Measurements from ENCODE around the gene METTL5. TPM values are rescaled to one million over a fixed set of nuclear protein-coding genes. Genes with fewer than 3 reads are reported as not detected.
"Not testable (repeated sequence)": the region's sequence is repeated elsewhere in the genome, so short reads cannot be mapped to it uniquely, and the experiment has no call there.

The METTL5 gene
- polyA plus RNA-seq, 6 donors from 2014 or later: 134 to 225 (median 146) TPM

GRCh38 chr2:169822785-169823392, 1.8 kb downstream of the METTL5 start:
- DNase-seq: no peak
- H3K27ac Mint-ChIP-seq: no peak overlapping the region
- peak overlapping the region; percentile 15 to 89 (median 71) for H3K4me3 Mint-ChIP-seq
- no peaks in the 10 kb centered on the region for H3K9me3 Mint-ChIP-seq
- no peaks in the 10 kb centered on the region for H3K36me3 Mint-ChIP-seq
- peaks cover 24 to 52% (median 44%) of the 10 kb centered on the region in 3 donors for H3K4me1 Mint-ChIP-seq
- no peak for ATAC-seq (ENCODE audit: low read depth in 2 of 2)
- H3K27me3 Mint-ChIP-seq: no peaks in the 10 kb centered on the region

DNA sequence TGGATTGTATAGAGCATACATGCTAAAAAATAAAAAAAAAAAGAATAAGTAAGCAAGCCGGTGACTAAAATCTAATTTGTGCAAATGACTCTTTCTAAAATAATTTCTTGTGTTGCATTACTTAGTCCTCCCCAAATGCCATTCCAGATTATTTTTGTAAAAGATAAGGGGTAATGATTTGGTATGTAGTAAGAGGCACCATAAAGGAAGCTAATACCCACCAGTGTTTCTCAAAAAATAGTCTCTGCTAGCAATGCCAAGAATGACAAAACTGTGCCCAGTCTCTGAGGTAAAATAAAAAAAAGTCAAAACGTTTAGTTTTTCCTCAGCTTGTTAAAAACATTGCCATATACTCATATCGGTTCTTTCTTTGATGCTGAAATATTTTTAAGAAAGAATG, 2.7 kb downstream of the METTL5 start:
- Mint-ChIP-seq H3K9me3 (peaks cover 0 to 4% (median 0%) of the 10 kb centered on the region in 7 donors), H3K36me3 (peaks cover 0 to 3% of the 10 kb centered on the region in 2 donors), H3K27ac (no peak overlapping the region), H3K4me1 (peaks cover 24 to 47% (median 39%) of the 10 kb centered on the region in 3 donors), H3K4me3 (peak overlapping the region in 1 of 8 donors; percentile 20), H3K27me3 (no peaks in the 10 kb centered on the region)
- DNase-seq (no peak), ATAC-seq (ENCODE audit: low read depth in 2 of 2) (no peak)

DNA sequence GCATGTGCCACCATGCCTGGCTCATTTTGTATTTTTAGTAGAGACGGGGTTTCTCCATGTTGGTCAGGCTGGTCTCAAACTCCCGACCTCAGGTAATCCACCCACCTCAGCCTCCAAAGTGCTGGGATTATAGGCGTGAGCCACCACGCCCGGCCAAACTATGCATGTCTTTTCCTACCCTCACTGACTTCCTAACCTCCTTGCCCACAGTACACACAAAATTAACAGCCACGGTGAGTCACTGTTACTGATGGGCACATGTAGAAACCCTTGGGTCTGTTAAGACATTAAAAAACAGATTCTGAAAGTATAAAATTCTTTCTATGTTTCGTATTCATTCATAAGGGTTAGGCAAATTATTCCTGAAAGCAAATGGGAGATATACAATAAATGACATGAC, 4.6 kb downstream of the METTL5 start:
- DNase-seq; H3K36me3 Mint-ChIP-seq; H3K27ac Mint-ChIP-seq; H3K9me3 Mint-ChIP-seq; ATAC-seq (ENCODE audit: low read depth in 2 of 2); H3K27me3 Mint-ChIP-seq: not testable (repeated sequence)
- peaks cover 19 to 41% (median 41%) of the 10 kb centered on the region in 3 donors for H3K4me1 Mint-ChIP-seq
- peak overlapping the region in 1 of 8 donors; percentile 27 for H3K4me3 Mint-ChIP-seq

DNA sequence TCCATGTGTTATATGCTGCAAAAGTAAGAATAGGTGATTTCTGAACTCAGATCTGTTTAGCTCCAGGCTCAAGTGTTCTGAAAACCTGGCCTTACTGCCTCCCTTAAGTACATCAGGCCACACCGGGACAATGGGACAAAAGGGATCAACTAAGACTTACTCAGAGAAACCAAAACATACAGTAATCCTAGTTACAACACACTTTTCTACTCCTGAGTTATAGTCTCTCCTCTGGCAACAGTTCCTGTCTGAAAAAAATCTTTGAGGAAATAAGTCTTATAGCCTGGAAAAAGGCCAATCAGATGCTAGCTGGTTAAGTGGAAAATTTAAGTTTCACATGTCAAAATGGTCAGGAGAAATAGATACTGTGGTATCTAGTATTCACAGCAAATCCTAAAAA, 5.6 kb downstream of the METTL5 start:
- DNase-seq (no peak), ATAC-seq (ENCODE audit: low read depth in 2 of 2) (no peak)
- Mint-ChIP-seq H3K27me3 (no peaks in the 10 kb centered on the region), H3K4me3 (no peak overlapping the region), H3K4me1 (peaks cover 14 to 35% (median 34%) of the 10 kb centered on the region in 3 donors), H3K27ac (peak overlapping the region in 3 of 6 donors; percentile 10 to 89 (median 64)), H3K9me3 (peaks cover 0 to 8% (median 0%) of the 10 kb centered on the region in 7 donors), H3K36me3 (peaks cover 0 to 4% of the 10 kb centered on the region in 2 donors)

DNA sequence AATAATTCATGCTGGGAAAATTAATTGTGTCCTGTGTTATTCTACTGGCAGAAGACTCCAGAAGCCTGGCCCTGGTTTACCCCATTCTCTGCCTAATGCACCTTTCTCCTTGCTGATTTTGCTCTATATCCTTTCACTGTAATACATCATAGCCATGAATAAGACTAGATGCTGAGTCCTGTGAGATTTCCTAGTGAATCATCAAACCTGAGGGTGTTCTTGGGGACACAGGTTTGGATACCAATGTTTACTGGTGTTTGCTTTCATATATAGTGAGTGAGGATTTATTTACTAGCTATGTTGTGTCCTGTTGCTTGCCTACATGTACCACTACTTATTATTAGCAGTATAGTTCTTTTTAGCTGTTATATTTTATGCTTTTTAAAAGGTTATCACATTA, 6.5 kb downstream of the METTL5 start:
- ATAC-seq (ENCODE audit: low read depth in 2 of 2): no peak
- Mint-ChIP-seq H3K4me3 (no peak overlapping the region), H3K9me3 (peaks cover 0 to 8% (median 0%) of the 10 kb centered on the region in 7 donors), H3K4me1 (peaks cover 9 to 27% (median 25%) of the 10 kb centered on the region in 3 donors), H3K36me3 (peaks cover 0 to 4% of the 10 kb centered on the region in 2 donors), H3K27ac (no peak overlapping the region), H3K27me3 (no peaks in the 10 kb centered on the region)
- DNase-seq: no peak

DNA sequence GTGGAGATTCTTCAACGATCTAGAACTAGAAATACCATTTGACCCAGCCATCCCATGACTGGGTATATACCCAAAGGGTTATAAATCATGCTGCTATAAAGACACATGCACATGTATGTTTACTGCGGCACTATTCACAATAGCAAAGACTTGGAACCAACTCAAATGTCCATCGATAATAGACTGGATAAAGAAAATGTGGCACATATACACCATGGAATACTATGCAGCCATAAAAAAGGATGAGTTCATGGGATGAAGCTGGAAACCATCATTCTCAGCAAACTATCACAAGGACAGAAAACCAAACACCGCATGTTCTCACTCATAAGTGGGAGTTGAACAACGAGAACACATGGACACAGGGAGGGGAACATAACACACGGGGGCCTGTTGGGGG, 7.3 kb downstream of the METTL5 start:
- not testable (repeated sequence) for H3K27me3 Mint-ChIP-seq; DNase-seq; H3K4me3 Mint-ChIP-seq; H3K27ac Mint-ChIP-seq; ATAC-seq (ENCODE audit: low read depth in 2 of 2); H3K36me3 Mint-ChIP-seq; H3K9me3 Mint-ChIP-seq
- peaks cover 5 to 18% (median 18%) of the 10 kb centered on the region in 3 donors for H3K4me1 Mint-ChIP-seq

- peaks cover 5 to 17% (median 14%) of the 10 kb centered on the region in 3 donors for H3K4me1 Mint-ChIP-seq
- H3K9me3 Mint-ChIP-seq; H3K27me3 Mint-ChIP-seq; H3K4me3 Mint-ChIP-seq; H3K36me3 Mint-ChIP-seq; ATAC-seq (ENCODE audit: low read depth in 2 of 2); DNase-seq; H3K27ac Mint-ChIP-seq: not testable (repeated sequence)
These were observed 7.7 kb downstream of the METTL5 start for GRCh38 chr2:169816961-169817360.

DNA sequence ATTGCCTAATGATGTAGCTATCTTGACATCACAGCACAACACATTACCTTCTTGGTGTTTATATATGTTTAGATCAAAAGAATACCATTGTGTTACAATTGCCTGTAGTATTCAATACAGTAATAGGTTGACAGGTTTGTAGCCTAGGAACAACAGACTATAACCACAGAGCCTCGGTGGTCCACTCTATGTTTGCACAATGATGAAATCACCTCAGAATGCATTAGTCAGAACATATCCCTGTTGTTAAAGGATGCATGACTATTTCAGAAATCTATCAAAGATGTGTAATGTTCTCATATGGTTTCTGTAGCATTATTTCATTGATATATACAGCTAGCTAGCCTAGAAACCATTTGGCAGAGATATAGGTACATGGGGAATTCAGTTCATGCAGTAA, 8.9 kb downstream of the METTL5 start:
- peaks cover 0 to 8% (median 0%) of the 10 kb centered on the region in 7 donors for H3K9me3 Mint-ChIP-seq
- ATAC-seq (ENCODE audit: low read depth in 2 of 2) (no peak), DNase-seq (no peak)
- H3K27me3 Mint-ChIP-seq: no peaks in the 10 kb centered on the region
- no peak overlapping the region for H3K4me3 Mint-ChIP-seq
- H3K36me3 Mint-ChIP-seq: peaks cover 8 to 13% of the 10 kb centered on the region in 2 donors
- no peak overlapping the region for H3K27ac Mint-ChIP-seq
- peaks cover 0 to 7% (median 6%) of the 10 kb centered on the region in 3 donors for H3K4me1 Mint-ChIP-seq

GRCh38 chr2:169808221-169808620, 16.5 kb downstream of the METTL5 start:
- Mint-ChIP-seq H3K36me3 (peaks cover 19 to 22% of the 10 kb centered on the region in 2 donors), H3K27ac (peak overlapping the region in 1 of 6 donors; percentile 18), H3K27me3 (no peaks in the 10 kb centered on the region), H3K9me3 (no peaks in the 10 kb centered on the region), H3K4me1 (no peaks in the 10 kb centered on the region), H3K4me3 (no peak overlapping the region)
- DNase-seq: no peak
- ATAC-seq (ENCODE audit: low read depth in 2 of 2): no peak

DNA sequence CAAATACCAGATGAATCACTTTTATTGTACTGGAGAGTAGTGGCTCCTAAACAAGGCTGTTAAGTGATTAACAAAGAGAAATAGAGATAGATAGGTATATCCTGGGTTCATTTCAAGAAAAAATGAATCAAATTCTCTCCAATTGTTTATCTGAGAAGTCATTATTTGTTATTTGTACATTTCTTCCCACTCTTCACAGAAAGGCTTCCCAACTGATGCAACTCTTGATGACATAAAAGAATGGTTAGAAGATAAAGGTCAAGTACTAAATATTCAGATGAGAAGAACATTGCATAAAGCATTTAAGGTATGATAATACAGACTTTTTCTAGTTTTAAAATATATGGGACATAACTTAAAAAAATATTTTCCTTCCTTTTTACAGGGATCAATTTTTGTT, 18.1 kb downstream of the METTL5 start:
- Mint-ChIP-seq H3K4me1 (peaks cover 0 to 7% (median 0%) of the 10 kb centered on the region in 3 donors), H3K36me3 (peaks cover 19 to 20% of the 10 kb centered on the region in 2 donors), H3K4me3 (no peak overlapping the region), H3K9me3 (no peaks in the 10 kb centered on the region), H3K27me3 (no peaks in the 10 kb centered on the region), H3K27ac (no peak overlapping the region)
- ATAC-seq (ENCODE audit: low read depth in 2 of 2): no peak
- no peak for DNase-seq

DNA sequence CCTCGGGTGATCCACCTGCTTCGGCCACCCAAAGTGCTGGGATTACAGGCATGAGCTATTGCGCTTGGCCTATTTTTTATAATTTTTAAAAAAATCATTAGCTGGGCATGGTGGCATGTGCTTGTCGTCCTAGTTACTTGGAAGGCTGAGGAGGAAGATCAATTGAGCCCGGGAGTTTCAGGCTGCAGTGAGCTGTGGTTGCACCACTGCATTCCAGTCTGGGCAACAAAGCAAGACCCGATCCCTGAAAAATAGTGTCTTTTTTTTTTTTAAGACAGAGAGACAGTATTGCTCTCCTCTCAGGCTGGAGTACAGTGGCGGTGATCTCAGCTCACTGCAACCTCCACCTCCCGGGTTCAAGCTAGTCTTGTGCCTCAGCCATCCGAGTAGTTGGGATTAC, 21.2 kb downstream of the METTL5 start:
- Mint-ChIP-seq H3K27me3 (no peaks in the 10 kb centered on the region), H3K27ac (peak overlapping the region in 1 of 6 donors; percentile 54), H3K36me3 (peaks cover 0 to 9% of the 10 kb centered on the region in 2 donors), H3K4me3 (no peak overlapping the region), H3K9me3 (no peaks in the 10 kb centered on the region), H3K4me1 (peaks cover 12 to 22% (median 14%) of the 10 kb centered on the region in 3 donors)
- DNase-seq (no peak), ATAC-seq (ENCODE audit: low read depth in 2 of 2) (no peak)

GRCh38 chr2:169798718-169799592, 25.8 kb downstream of the METTL5 start, which contains the start of gene SSB:
SSB (plus strand) TSS chr2:169798871; CDS start chr2:169800961, 2,090 bp downstream.
- peak; percentile 90 to 92 for ATAC-seq (ENCODE audit: low read depth in 2 of 2)
- Mint-ChIP-seq H3K27me3 (peaks cover 0 to 6% (median 4%) of the 10 kb centered on the region in 3 donors), H3K4me1 (peaks cover 14 to 27% (median 15%) of the 10 kb centered on the region in 3 donors), H3K4me3 (peak within 1 kb of the TSS; percentile 86 to 98 (median 93)), H3K36me3 (no peaks in the 10 kb centered on the region), H3K27ac (peak within 1 kb of the TSS; percentile 94 to 98 (median 96)), H3K9me3 (no peaks in the 10 kb centered on the region)
- DNase-seq: peak; percentile 91

- no peaks in the 10 kb centered on the region for H3K9me3 Mint-ChIP-seq
- DNase-seq (no peak), ATAC-seq (ENCODE audit: low read depth in 2 of 2) (no peak)
- peak overlapping the region; percentile 86 to 98 (median 92) for H3K4me3 Mint-ChIP-seq
- H3K36me3 Mint-ChIP-seq: no peaks in the 10 kb centered on the region
- peaks cover 0 to 6% (median 4%) of the 10 kb centered on the region in 3 donors for H3K27me3 Mint-ChIP-seq
- H3K27ac Mint-ChIP-seq: peak overlapping the region; percentile 72 to 97 (median 94)
- H3K4me1 Mint-ChIP-seq: peaks cover 14 to 27% (median 15%) of the 10 kb centered on the region in 3 donors
These were observed 26.3 kb downstream of the METTL5 start for GRCh38 chr2:169798397-169798717.

All from naive B cell (primary cell).